ENCODE data around the gene ESRRG. TPM values are rescaled to one million over a fixed set of nuclear protein-coding genes. Genes with fewer than 3 reads are reported as not detected.

ESRRG gene
- total RNA-seq, 1 experiment from 2014 or later: 0.44 TPM

GRCh38 chr1:216726435-216726834, 3.2 kb upstream of the ESRRG start:
- no peak overlapping the region for H2BK120ac ChIP-seq (ENCODE audit: low read depth, low read length, poor library complexity, severe bottlenecking)
- no peak overlapping the region for H3K27ac ChIP-seq (ENCODE audit: insufficient read length, low read depth, low read length)
- no peak overlapping the region for H3K9ac ChIP-seq (ENCODE audit: extremely low read depth, insufficient read length, low read length)
- no peaks in the 10 kb centered on the region for H3K27me3 ChIP-seq (ENCODE audit: insufficient read depth, low read length)
- no peaks in the 10 kb centered on the region for H3K79me2 ChIP-seq (ENCODE audit: insufficient read depth, low read length)
- no peak overlapping the region for H2BK12ac ChIP-seq (ENCODE audit: insufficient read length, low read depth, low read length)
- no peak overlapping the region for H3T11ph ChIP-seq (ENCODE audit: low read length)
- no peak overlapping the region for H3K4me2 ChIP-seq (ENCODE audit: insufficient read depth, insufficient read length, low read length)
- peak; percentile 47 for TF ChIP-seq CTCF (conservative IDR thresholded peaks at IDR 0.05)
- no peak overlapping the region for H4K8ac ChIP-seq (replicated peaks; ENCODE audit: insufficient read length, low read depth, low read length)
- peaks cover 10% of the 10 kb centered on the region; the same call in 1 of the 2 replicates for H3K27me3 Mint-ChIP-seq (ENCODE audit: low read depth)
- H2AFZ ChIP-seq (ENCODE audit: low read length): no peak overlapping the region
- H2BK5ac ChIP-seq (ENCODE audit: insufficient read length, low read length): no peak overlapping the region
- H3K36me3 Mint-ChIP-seq (ENCODE audit: insufficient read depth in 1 of 3, low read depth in 3 of 3): no peaks in the 10 kb centered on the region
- no peak overlapping the region for H3K27ac Mint-ChIP-seq
- H3K4me1 Mint-ChIP-seq: peaks cover 20 to 28% of the 10 kb centered on the region in 2 experiments
- no peak overlapping the region for H4K91ac ChIP-seq (ENCODE audit: insufficient read length, low read depth, low read length)
- no peaks in the 10 kb centered on the region for H4K20me1 ChIP-seq (ENCODE audit: control insufficient read depth, insufficient read depth, insufficient read length)
- H3K9me3 ChIP-seq (ENCODE audit: control insufficient read depth, low read depth, low read length): no peaks in the 10 kb centered on the region
- H3K9me3 Mint-ChIP-seq: no peaks in the 10 kb centered on the region
- no peak overlapping the region for H2AK5ac ChIP-seq (ENCODE audit: insufficient read length, low read length)
- no peak overlapping the region for H3K56ac ChIP-seq (ENCODE audit: insufficient read length, low read depth, low read length)
- H3K18ac ChIP-seq (ENCODE audit: insufficient read length, low read depth, low read length): no peak overlapping the region
- no peaks in the 10 kb centered on the region; the same call in 1 of the 2 replicates for H3K4me1 ChIP-seq (ENCODE audit: insufficient read depth, low read length)
- H3K23me2 ChIP-seq (ENCODE audit: insufficient read length, low read depth, low read length, poor library complexity, severe bottlenecking): no peaks in the 10 kb centered on the region
- no peak overlapping the region for H4K5ac ChIP-seq (ENCODE audit: insufficient read length, low read depth, low read length)
- H3K4ac ChIP-seq (ENCODE audit: low read depth, low read length): no peak overlapping the region
- no peak for DNase-seq
- H2BK20ac ChIP-seq (ENCODE audit: low read depth, low read length, poor library complexity, severe bottlenecking): no peak overlapping the region
- no peak overlapping the region for H3K4me3 Mint-ChIP-seq
- no peak overlapping the region for H3K23ac ChIP-seq (ENCODE audit: insufficient read length, low read depth, low read length)
- no peaks in the 10 kb centered on the region for H3K79me1 ChIP-seq (ENCODE audit: insufficient read depth, low read depth, low read length, poor library complexity, severe bottlenecking)
- no peak overlapping the region for H2BK15ac ChIP-seq (ENCODE audit: low read depth, low read length)
- no peak overlapping the region for H3K14ac ChIP-seq (ENCODE audit: insufficient read depth, low read length)

All from H9 (cell line).